ENCODE results near the gene MLEC.

MLEC gene, protein sequence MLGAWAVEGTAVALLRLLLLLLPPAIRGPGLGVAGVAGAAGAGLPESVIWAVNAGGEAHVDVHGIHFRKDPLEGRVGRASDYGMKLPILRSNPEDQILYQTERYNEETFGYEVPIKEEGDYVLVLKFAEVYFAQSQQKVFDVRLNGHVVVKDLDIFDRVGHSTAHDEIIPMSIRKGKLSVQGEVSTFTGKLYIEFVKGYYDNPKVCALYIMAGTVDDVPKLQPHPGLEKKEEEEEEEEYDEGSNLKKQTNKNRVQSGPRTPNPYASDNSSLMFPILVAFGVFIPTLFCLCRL

DNA sequence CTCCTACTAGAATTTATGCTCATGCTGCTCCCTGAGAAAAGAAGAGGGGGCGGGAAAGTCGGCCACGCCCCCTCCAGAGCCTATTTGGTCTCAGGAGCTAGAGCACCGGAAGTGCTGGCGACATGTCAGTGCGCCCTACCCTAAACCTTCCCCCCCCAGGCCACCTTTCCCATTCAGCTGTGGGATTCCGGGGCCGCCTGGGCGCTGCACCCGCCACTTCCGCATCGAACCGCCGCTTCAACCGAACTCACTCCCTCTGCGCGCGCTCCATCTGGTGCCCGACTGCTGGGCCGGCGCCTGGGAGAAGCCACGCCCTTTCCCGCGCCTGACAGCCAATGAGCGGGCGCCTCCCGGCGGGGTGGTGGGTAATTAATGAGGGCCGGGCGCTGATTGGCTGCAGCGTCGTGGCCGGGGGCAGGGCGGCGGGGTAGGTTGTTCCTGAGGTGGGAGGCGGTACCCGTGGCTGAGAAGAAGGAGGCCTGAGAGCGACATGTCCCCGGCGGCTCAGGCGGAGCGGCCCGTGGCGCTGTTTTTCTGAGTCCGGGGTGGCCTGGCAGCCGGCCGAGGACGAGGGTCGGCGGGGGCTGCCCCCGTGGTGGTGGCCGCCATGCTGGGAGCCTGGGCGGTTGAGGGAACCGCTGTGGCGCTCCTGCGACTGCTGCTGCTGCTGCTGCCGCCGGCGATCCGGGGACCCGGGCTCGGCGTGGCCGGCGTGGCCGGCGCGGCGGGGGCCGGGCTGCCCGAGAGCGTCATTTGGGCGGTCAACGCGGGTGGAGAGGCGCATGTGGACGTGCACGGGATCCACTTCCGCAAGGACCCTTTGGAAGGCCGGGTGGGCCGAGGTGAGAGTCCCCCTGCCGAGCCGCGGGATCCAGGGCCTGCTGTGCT is at the start of gene MLEC:
Gene MLEC, plus strand, starts transcription at position 460 of the 888 bp plus-strand sequence. Its CDS starts 148 bp downstream, at position 608.
- peak; percentile 97 to 98 for DNase-seq (ENCODE audit: extremely low read depth in 1 of 2, low read depth in 1 of 2)

DNA sequence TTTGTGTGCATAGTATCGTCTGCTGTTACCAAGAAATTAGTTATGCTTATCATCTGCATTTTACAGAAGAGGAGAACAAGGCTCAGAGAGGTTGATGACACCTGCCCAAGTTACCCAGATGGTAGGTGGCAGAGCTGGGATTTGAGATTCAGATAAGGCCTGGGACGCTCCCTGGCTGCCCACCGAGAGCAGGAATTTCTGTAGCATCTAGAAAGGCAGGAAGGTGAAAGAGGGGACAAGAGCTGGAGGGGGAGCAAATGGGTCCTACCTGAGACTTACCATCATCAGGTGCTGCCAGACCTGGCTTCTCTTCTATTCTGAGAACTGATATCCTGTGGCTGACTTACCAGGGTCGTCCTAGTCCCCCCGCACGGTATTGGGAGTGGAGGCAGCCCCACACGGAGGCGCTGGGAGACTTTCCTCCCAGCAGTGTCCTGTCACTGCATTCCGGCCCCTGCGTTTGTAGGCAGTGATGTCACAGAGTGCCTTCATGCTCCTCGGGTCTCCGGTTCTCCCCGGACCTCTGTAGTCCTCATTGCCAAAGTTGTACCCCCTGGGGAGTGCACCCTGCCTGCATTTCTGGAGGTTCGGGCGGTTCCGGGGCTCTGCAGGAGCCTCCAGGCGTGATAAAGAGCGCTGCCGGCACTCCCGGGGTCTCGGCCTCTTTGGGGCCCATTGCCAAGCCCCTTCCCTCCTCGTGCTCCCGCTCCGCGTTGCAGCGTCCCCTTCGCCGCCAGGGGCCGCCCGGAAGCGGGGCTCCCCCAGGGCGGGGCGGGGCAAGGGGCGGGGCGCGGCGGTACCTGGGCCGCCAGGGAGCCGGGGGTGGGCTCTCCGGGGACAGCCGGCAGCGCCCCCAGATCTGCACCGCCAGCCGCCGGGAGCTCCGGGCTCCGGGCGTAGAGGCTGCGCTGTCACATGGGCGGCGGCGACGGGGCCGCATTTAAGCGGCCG is 46.9 kb upstream of the MLEC start, which contains the start of gene CABP1:
Gene CABP1, plus strand, starts transcription at position 856 of the 951 bp plus-strand sequence. Its CDS starts 60 bp downstream, at position 916.
- peak; percentile 36 to 58 for DNase-seq (ENCODE audit: extremely low read depth in 1 of 2, low read depth in 1 of 2)

DNA sequence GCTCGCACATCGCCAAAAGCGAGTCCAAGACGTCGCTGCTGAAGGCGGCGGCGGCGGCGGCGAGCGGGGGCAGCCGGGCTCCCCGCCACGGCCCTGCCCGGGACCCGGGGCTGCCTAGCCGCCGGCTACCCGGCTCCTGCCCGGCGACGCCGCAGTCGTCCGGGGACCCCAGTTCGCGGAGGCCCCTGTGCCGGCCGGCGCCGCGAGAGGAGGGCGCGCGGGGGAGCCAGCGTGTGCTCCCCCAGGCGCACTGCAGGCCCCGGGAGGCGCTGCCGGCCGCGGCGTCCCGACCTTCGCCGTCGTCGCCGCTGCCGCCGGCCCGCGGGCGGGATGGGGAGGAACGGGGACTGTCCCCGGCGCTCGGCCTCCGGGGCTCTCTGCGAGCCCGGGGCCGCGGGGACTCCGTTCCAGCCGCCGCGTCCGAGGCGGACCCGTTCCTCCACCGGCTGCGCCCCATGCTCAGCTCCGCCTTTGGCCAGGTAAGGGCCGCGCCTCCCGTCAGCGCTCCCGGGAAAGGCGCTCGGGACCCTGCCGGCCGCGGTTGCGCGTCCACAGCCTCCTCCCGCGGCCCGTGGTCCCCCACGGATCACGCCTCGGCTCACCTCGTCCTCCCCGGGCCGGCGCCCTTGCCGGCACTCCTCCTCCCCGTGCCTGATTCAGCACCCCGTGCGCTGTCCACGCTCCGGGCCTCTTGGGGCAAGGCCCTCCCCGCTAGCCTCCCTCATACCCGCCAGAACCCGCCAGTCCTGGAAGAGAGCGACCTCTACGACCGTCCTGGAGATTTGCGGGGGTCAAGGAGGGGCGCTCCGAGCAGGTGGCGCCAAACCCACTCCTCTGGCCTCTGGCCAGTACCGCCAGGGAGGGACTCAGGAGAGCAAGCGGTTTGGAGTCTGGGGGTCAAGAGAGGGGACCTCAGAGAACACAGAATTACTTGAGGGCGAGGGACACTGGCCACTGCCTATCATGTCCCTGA is 45.8 kb upstream of the MLEC start:
- DNase-seq (ENCODE audit: extremely low read depth in 1 of 2, low read depth in 1 of 2) = peak in 1 of 2 donors; percentile 22

DNA sequence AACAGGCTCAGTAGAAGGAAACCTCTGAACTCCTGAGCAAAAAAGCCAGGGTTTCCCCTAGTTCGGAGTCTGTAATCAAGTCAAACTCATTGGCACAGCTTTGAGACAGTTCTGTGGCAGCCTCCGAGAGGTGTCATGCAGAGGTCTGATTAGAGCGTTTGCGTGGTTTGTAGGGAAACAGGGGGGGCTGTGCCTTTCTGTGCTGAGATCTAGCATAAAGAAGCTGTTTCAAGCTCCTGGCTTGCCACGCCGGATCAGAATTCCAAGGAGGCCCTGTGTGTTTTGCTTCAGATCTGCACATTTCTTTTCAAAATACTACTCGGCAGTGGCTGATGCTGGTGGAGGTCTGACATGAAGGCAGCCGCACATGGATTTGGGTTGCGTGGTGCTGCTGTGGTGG is 44.8 kb upstream of the MLEC start:
- DNase-seq (ENCODE audit: extremely low read depth in 1 of 2, low read depth in 1 of 2) = no peak

DNA sequence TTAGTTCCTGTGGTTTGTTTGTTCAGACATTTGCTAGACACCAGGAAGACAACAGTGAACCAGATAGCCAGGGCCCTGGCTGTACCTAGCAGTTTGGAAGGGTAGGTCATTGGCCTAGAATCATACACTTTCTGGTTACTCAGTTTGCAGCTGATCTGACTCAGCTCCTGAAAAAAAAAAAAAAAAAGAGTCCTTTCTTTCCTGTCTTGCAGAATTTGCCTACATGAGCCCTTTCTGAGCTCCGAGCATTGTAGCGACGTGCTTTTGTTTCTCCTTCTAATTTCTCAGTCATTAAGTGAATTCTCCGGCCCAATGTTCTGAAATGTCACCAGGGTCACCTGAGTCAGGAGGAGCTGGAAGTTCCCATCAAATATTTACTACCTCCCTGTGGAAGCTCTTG is 44.1 kb upstream of the MLEC start:
- no peak for DNase-seq (ENCODE audit: extremely low read depth in 1 of 2, low read depth in 1 of 2)

DNA sequence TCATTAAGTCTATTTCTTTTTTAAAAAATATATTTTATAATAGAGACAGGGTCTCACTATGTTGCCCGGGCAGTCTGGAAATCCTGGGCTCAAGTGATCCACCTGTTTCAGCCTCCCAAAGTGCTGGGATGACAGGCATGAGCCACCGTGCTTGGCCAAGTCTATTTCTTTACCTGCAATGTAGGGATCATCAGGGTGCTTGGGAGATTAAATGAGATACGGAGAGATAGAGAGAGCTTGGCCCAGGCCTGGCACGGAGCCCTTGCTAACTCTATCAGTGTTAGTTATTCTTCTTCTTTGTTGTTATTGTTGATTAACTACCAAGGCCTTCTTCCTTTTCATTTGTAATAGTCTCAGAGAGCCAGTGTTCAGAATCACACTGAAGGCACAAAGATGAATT is 43.4 kb upstream of the MLEC start:
- DNase-seq (ENCODE audit: extremely low read depth in 1 of 2, low read depth in 1 of 2) = no peak

DNA sequence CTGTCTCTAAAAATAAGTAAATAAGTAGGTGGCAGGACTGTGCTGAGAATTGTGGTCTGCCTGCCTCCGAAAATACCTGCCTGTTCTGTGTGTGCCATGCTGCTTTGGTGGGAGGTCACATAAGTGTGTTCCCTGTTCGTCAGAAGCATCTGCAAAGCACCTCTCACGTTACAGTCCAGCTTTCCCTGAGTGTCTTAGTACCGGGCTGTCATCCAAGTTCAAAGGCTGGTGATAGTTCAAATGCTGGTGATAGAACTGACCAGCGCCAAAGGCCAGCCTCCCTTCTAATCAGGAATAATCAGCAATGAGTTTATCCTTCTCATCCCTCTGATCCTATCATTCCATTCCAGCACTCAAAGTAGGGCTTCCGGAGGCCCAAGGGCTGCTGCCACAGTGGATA is 40.9 kb upstream of the MLEC start:
- DNase-seq (ENCODE audit: extremely low read depth in 1 of 2, low read depth in 1 of 2) = no peak

DNA sequence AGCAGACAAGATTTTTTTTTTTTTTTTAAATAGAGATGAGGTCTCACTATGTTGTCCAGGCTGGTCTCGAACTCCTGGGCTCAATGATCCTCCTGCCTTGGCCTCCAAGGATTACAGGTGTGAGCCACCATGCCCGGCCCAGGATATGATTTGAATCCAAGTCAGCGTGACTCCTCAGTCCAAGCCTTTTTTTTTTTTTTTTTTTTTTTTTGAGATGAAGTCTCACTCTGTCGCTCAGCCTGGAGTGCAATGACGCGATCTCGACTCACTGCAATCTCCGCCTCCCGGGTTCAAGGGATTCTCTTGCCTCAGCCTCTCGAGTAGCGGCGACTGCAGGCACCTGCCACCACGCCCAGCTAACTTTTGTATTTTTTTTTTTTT is 39.6 kb upstream of the MLEC start:
- DNase-seq (ENCODE audit: extremely low read depth in 1 of 2, low read depth in 1 of 2) = no peak

DNA sequence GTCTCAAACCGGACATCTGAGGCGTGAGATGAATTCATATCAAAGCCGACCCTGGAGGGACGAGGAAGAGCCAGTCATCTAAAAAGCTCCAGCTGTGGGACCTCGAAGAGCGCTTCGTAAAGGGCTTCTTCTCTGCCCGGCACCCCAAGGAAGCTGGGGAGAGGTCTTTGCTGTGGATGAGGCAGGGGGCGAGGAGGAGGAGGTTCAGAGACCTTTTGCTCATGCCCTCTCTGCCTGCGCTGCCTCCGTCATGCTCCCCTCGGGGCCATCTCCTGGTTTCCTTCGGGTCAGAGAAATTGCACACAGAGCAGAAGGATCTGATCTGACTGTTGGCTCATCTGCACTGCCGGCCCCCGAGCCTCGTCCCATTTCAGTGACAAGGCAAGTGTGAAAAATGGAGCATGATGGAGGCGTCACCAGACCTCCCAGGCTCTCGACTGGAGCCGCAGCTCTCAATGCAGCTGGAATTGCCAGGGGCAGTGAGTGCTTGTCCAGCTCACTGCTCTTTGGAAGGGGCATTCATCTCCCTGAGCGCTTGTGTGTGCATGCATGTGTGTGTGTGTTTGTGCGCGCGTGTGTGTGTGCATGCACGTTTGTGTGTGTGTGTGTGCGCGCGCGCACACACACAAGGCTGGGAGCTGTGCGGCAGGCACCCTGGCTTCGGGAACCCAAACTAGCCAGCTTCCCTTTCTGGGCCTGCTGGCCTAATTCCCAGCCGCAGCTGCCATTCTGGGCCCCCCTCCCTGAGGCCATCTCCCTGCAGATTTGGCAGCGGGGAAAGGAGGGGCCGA is 37.3 kb upstream of the MLEC start:
- DNase-seq (ENCODE audit: extremely low read depth in 1 of 2, low read depth in 1 of 2) = no peak

DNA sequence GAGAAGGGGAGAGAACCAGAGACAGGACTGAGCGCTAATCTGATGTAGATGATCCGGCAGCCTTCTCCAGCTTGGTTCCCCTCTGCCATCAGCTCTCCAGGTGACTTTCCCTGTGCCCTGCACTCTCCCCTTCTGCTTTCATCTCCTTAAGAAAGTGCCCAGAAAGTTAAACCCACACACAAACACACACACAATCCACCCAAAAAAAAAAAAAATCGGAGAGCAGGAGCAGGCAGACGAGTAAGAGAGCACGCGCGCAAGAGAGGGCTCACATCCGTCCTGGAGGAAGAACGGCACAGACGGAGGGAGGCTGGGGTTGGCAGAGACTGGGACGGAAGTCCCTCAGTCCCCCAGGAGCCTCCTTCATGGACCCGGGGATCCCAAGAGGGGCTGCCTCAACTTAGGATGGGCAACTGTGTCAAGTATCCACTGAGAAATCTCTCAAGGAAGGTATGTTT is 36.7 kb upstream of the MLEC start:
- DNase-seq (ENCODE audit: extremely low read depth in 1 of 2, low read depth in 1 of 2) = no peak

DNA sequence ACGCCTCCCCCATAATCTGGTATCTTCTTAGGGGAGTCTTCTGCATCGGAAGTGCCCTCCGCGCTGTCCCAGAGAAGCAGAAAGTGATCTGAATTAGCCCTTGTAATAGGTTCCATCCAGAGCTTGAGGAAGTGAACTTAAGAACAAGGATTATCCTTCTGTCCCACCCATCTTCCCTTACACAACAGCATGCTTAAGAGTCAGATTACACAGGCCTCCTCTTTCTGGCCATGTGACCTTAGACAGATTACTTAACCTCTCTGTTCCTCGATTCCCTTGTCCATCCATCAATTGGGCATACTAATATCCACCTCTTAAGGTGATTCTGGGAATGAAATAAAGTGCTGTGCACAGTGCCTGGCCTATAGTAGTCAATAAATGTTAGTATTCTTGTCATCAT is 35.1 kb upstream of the MLEC start:
- no peak for DNase-seq (ENCODE audit: extremely low read depth in 1 of 2, low read depth in 1 of 2)

DNA sequence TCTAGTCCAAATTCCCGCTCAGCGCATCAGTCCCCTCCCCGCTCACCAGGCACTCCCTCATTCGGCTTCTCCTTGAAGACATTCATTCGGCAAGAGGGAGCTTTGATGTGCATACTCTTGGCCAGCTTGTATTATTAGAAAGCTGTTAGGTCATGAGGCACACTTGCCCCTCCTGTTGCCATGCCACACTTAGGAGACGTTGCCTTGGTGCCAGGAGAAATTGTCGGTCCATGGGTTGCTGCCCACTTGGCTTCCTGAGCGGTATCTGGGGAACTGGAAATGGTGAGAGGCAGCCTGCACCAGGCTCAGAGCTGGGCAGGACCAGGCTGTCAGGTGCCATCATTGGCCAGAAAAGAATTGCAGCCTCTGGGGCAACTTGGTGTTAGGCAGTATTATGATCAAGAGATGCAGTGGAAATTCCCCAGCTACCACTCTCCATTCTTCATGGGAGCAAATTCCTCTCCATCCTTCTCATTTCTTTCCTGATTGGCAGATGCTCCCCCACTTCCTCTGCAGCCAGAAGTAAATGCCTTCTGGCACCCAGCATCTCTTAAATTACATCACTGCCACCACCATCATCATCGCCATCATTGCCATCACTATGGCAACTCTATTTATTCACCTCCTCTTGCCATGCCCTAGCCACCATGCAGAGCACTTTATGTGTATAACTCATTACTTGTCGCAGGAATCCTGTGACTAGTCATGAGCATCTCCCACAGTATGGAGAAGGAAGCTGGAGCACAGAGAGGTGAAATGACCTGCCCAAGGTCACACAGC is 34.1 kb upstream of the MLEC start:
- no peak for DNase-seq (ENCODE audit: extremely low read depth in 1 of 2, low read depth in 1 of 2)

DNA sequence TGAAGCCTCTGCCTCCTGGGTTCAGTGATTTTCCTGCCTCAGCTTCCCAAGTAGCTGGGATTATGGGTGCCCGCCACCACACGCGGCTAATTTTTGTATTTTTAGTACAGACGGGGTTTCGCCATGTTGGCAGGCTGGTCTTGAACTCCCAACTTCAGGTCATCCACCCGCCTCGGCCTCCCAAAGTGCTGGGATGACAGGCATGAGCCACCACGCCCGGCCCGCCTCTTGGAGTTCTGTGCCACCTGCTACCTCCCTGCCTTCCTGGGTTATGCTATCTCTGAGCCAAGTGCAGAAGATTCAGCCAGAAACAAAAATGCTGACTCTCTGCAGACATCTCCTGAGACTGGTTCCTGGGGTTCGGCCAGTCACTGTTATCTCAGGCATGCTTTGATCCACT is 33.3 kb upstream of the MLEC start:
- no peak for DNase-seq (ENCODE audit: extremely low read depth in 1 of 2, low read depth in 1 of 2)

DNA sequence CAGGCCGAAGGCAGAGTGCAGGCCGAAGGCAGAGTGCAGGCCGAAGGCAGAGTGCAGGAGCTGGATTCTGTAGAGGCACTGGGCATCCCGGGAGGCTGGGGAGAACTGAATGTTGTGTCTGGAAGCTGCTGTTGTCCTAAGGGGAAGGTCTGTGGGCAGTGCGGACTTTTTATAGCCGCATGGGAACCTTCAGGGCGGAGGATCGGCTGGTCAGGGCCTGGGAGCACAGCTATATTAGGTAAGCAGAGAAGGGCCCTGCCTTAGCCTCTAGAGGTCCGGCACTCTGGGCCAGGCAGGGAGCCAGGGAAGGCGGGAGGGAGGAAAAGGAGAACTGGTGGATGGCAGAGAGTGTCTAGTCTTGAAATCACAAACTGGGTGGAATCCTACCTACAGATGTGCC is 32.3 kb upstream of the MLEC start:
- no peak for DNase-seq (ENCODE audit: extremely low read depth in 1 of 2, low read depth in 1 of 2)

DNA sequence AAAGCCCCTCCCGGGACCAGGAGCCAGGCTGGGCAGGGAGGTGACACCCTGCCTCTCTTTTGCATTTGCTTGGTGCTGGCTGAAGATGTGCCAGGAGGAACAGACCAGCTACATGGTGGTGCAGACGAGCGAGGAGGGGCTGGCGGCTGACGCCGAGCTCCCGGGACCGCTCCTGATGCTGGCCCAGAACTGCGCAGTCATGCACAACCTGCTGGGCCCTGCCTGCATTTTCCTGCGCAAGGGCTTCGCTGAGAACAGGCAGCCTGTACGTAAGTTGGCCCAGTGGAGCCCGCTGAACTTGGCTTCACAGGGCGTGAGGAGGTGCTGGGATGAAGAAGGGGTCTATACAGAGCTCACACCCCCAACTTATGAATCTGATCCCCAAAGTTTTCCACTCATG is 30.9 kb upstream of the MLEC start:
- DNase-seq (ENCODE audit: extremely low read depth in 1 of 2, low read depth in 1 of 2) = no peak

DNA sequence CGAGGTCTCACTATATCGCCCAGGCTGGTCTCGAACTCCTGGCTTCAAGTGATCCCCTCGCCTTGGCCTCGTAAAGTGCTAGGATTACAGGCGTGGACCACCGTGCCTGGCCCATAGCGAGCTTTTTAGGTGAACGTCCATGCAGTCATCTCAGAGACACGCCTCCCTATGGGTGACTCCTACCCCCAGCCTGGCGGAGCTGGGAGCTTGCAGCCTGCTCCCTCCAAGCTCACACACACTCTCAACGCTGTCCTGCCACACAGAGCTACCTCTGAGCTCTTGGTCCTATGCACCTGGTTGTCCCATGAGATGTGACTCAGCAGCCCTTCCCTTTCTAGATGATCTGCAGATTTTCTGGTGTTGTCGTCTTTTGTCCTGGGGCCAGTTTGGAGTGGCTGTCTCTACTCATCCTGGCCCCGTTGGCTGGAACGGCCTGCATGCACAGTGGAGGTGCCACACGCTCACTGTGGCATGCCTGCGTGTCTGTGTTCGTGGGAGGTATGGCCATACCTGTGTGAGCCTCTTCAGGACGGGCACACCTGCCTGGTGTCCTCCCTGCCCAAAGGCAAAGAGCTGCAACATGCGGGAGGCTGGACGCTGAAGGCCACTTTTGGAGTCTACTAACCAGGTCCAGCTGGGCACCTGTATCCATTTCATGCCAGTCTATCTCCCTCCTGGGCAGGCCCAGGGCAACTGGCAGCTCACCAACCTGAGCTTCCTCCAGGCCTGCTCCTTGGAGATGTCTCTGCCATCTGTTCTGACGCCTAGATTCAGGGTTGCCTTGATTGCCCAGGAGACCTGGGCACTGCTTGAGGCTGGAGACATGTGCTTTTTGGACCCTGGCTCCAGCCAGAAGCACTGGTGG is 28.4 kb upstream of the MLEC start:
- no peak for DNase-seq (ENCODE audit: extremely low read depth in 1 of 2, low read depth in 1 of 2)

DNA sequence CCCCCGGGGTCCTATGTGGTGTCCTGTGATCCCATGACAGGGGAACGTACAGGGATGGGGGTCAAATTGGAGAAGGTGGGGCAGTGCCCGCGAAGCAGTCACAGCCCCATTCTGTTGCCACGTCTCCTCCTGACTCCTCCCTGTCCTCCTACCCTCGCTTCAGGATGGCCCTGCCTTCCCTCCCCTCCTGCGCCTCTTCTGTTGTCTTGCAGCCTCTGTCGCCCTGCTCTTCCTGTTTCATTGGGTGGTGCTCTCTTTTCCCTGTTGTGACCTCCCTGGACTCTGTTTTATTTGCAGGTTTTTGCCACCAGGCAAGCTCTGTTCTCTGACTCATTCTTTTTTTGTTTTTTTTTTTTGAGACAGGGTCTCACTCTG is 27.8 kb upstream of the MLEC start:
- no peak for DNase-seq (ENCODE audit: extremely low read depth in 1 of 2, low read depth in 1 of 2)

Measured in stimulated activated CD8-positive, alpha-beta memory T cell treated with anti-CD3 and anti-CD28 coated beads, Interleukin-7, amount 100 ng/mL, for 48 hours (primary cell).